Nephron progenitor cell (in vitro differentiated cells): ENCODE results near the gene OR5H2.

Experiments
- DNase-seq: peaks from one replicate; pipeline ENCODE4 v3.0.0; 2021
- H3K27ac Mint-ChIP-seq: 2 replicates; pipeline ENCODE4 v1.8.0; 2021; ENCODE audit warnings: mild to moderate bottlenecking, moderate library complexity, mixed read lengths
- H3K27me3 Mint-ChIP-seq: 2 replicates; pipeline ENCODE4 v1.8.0; 2021; ENCODE audit warnings: mild to moderate bottlenecking, low read depth, mixed read lengths; ENCODE audit not compliant: poor library complexity
- H3K36me3 Mint-ChIP-seq: 2 replicates; pipeline ENCODE4 v1.8.0; 2021; ENCODE audit warnings: low read depth, mixed read lengths
- H3K4me1 Mint-ChIP-seq: 2 replicates; pipeline ENCODE4 v1.8.0; 2021; ENCODE audit warnings: mixed read lengths
- H3K4me3 Mint-ChIP-seq: 2 replicates; pipeline ENCODE4 v1.8.0; 2021; ENCODE audit warnings: mild to moderate bottlenecking, moderate library complexity, mixed read lengths
- H3K9me3 Mint-ChIP-seq: 2 replicates; pipeline ENCODE4 v1.8.0; 2021; ENCODE audit warnings: mild to moderate bottlenecking, moderate library complexity, mixed read lengths
- TF ChIP-seq, protein P1 (sequence below): fragments of 200-600 bp; sonication (generic); IDR thresholded peaks from 2 replicates; pipeline ENCODE4 v1.5.0; 2021; ENCODE audit warnings: antibody characterized with exemption

OR5H2 gene

DNA sequence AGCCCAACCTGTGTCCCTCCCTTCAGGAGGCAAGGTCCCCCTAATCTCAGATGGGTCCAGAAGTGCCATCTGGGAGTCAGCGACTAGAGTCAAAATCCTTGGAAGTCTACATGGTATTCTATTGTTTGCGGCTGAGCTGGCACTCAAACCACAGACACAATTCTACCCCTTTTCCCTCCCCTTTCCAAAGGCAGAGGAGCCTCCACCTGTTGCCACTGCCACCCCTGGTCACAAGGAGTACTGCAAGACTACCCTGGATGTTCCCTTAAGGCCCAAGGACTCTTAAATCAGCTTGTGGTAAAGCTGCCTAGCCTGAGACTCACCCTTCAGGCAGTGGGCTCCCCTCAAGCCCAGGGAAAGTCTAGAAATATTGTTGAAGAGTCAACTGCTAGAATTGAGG lies 22.6 kb upstream of the OR5H2 start:
- H3K4me3 Mint-ChIP-seq, result no peak overlapping the region
- peaks cover 7% of the 10 kb centered on the region for H3K9me3 Mint-ChIP-seq
- no peak overlapping the region for H3K27ac Mint-ChIP-seq
- no peaks in the 10 kb centered on the region for H3K4me1 Mint-ChIP-seq
- TF ChIP-seq, protein P1, sequence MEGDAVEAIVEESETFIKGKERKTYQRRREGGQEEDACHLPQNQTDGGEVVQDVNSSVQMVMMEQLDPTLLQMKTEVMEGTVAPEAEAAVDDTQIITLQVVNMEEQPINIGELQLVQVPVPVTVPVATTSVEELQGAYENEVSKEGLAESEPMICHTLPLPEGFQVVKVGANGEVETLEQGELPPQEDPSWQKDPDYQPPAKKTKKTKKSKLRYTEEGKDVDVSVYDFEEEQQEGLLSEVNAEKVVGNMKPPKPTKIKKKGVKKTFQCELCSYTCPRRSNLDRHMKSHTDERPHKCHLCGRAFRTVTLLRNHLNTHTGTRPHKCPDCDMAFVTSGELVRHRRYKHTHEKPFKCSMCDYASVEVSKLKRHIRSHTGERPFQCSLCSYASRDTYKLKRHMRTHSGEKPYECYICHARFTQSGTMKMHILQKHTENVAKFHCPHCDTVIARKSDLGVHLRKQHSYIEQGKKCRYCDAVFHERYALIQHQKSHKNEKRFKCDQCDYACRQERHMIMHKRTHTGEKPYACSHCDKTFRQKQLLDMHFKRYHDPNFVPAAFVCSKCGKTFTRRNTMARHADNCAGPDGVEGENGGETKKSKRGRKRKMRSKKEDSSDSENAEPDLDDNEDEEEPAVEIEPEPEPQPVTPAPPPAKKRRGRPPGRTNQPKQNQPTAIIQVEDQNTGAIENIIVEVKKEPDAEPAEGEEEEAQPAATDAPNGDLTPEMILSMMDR, result no peak
- no peak for DNase-seq
- no peaks in the 10 kb centered on the region for H3K36me3 Mint-ChIP-seq
- no peaks in the 10 kb centered on the region for H3K27me3 Mint-ChIP-seq

DNA sequence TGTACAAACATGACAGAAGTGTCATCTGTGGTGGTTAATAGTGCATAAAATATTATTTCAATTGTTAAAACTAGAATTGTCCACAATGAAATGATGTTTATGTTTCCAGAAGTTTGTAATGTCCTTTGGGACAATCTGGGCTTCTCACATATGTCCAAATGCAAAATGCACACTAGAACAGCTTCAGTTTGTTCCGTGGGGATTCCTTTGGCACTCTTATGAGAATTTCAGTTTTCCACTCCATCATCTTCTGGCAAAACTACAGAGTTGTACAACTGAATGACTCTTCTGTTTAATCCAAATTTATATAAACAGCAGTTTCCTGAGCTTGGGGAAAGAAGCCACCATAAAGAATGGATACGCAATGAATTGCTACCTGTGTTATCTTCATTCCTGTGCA lies 20.3 kb upstream of the OR5H2 start:
- H3K4me1 Mint-ChIP-seq, result no peaks in the 10 kb centered on the region
- H3K36me3 Mint-ChIP-seq, result no peaks in the 10 kb centered on the region
- TF ChIP-seq, protein P1, result no peak
- H3K9me3 Mint-ChIP-seq, result peaks cover 7% of the 10 kb centered on the region
- no peak overlapping the region for H3K27ac Mint-ChIP-seq
- no peaks in the 10 kb centered on the region for H3K27me3 Mint-ChIP-seq
- no peak for DNase-seq
- H3K4me3 Mint-ChIP-seq, result no peak overlapping the region

GRCh38 chr3:98263944-98264343 lies 18.4 kb upstream of the OR5H2 start, which contains the start of gene OR5H6:
Gene OR5H6, plus strand, starts transcription at chr3:98264244. Its CDS starts 89 bp downstream, at chr3:98264333.
- TF ChIP-seq, protein P1, result no peak
- Mint-ChIP-seq H3K9me3 (peaks cover 1% of the 10 kb centered on the region), H3K4me3 (no peak within 1 kb of the TSS), H3K27ac (no peak within 1 kb of the TSS), H3K27me3 (no peaks in the 10 kb centered on the region), H3K4me1 (no peaks in the 10 kb centered on the region), H3K36me3 (no peaks in the 10 kb centered on the region)
- no peak for DNase-seq

DNA sequence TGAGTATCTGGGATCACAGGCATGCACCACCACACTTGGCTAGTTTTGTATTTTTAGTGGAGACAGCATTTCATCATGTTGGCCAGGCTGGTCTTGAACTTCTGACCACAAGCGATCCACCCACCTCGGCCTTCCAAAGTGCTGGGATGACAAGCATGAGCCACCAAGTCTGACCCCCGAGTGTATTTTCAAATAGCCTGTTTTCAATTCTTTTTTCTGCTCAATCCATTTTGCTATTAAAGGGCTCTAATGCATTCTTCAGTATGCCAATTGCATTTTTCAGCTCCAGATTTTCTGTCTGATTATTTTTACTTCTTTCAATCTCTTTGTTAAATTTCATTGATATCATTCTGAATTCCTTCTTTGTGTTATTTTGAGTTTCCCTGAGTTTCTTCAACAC lies 12.5 kb upstream of the OR5H2 start:
- no peaks in the 10 kb centered on the region for H3K36me3 Mint-ChIP-seq
- H3K4me3 Mint-ChIP-seq, result no peak overlapping the region
- TF ChIP-seq, protein P1, result no peak
- H3K9me3 Mint-ChIP-seq, result peaks cover 23% of the 10 kb centered on the region
- H3K27me3 Mint-ChIP-seq, result no peaks in the 10 kb centered on the region
- no peaks in the 10 kb centered on the region for H3K4me1 Mint-ChIP-seq
- no peak for DNase-seq
- no peak overlapping the region for H3K27ac Mint-ChIP-seq

DNA sequence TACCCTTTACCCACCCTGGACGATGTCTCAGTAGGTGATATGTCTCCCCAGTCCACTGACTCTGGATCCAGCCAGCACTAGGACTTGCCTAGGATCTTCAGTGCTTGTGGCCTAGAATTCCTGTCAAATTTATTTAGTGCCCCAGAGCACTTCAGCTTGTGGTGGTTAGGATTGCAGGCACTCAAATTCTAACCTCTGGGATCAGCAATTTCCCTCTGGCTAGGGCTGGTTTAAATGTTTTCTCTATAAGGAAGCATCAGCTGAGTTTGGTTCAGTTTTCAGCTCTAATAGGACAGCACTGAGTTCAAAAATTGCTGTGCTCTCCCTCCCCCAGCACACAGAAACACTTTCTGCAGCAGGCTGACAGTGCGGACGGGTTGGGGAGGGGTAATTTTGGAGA lies 10.2 kb upstream of the OR5H2 start:
- Mint-ChIP-seq H3K27ac (no peak overlapping the region), H3K36me3 (no peaks in the 10 kb centered on the region), H3K27me3 (no peaks in the 10 kb centered on the region), H3K4me3 (no peak overlapping the region), H3K4me1 (no peaks in the 10 kb centered on the region), H3K9me3 (peaks cover 23% of the 10 kb centered on the region)
- TF ChIP-seq, protein P1, result no peak
- DNase-seq, result no peak

GRCh38 chr3:98274914-98275313 lies 7.4 kb upstream of the OR5H2 start:
- Mint-ChIP-seq H3K27me3 (no peaks in the 10 kb centered on the region), H3K9me3 (peaks cover 12% of the 10 kb centered on the region), H3K27ac (no peak overlapping the region), H3K4me3 (no peak overlapping the region), H3K36me3 (no peaks in the 10 kb centered on the region), H3K4me1 (no peaks in the 10 kb centered on the region)
- TF ChIP-seq, protein P1, result no peak
- DNase-seq, result no peak
